ENCODE data around the gene CHRDL2.

CHRDL2 gene

GRCh38 chr11:74710281-74710938 lies 20.8 kb downstream of the CHRDL2 start:
- DNase-seq (ENCODE audit: low read depth in 2 of 2), result no peak

GRCh38 chr11:74709175-74709574 lies 22.1 kb downstream of the CHRDL2 start:
- no peak for DNase-seq (ENCODE audit: low read depth in 2 of 2)

GRCh38 chr11:74707602-74708510 lies 23.4 kb downstream of the CHRDL2 start:
- no peak for DNase-seq (ENCODE audit: low read depth in 2 of 2)

- no peak for DNase-seq (ENCODE audit: low read depth in 2 of 2)
Measured at GRCh38 chr11:74707182-74707581, 24.0 kb downstream of the CHRDL2 start.

GRCh38 chr11:74703211-74703610 lies 28.0 kb downstream of the CHRDL2 start:
- DNase-seq (ENCODE audit: low read depth in 2 of 2), result no peak

- DNase-seq (ENCODE audit: low read depth in 2 of 2), result peak in 1 of 2 experiments; percentile 47
Measured at GRCh38 chr11:74702383-74703007, 28.7 kb downstream of the CHRDL2 start.

- DNase-seq (ENCODE audit: low read depth in 2 of 2), result no peak
Measured at GRCh38 chr11:74701351-74701750, 29.9 kb downstream of the CHRDL2 start.

GRCh38 chr11:74699615-74700396 lies 31.4 kb downstream of the CHRDL2 start:
- DNase-seq (ENCODE audit: low read depth in 2 of 2), result no peak

GRCh38 chr11:74697722-74698121 lies 33.5 kb downstream of the CHRDL2 start:
- DNase-seq (ENCODE audit: low read depth in 2 of 2), result no peak

- DNase-seq (ENCODE audit: low read depth in 2 of 2), result peak; percentile 77 to 81
Measured at GRCh38 chr11:74696939-74697675, 34.1 kb downstream of the CHRDL2 start.

GRCh38 chr11:74696500-74696899 lies 34.7 kb downstream of the CHRDL2 start:
- DNase-seq (ENCODE audit: low read depth in 2 of 2), result no peak

- no peak for DNase-seq (ENCODE audit: low read depth in 2 of 2)
Measured at GRCh38 chr11:74695705-74696280, 35.4 kb downstream of the CHRDL2 start.

GRCh38 chr11:74694136-74694930 lies 36.9 kb downstream of the CHRDL2 start:
- no peak for DNase-seq (ENCODE audit: low read depth in 2 of 2)

- no peak for DNase-seq (ENCODE audit: low read depth in 2 of 2)
Measured at GRCh38 chr11:74693531-74693930, 37.7 kb downstream of the CHRDL2 start.

- DNase-seq (ENCODE audit: low read depth in 2 of 2), result no peak
Measured at GRCh38 chr11:74691755-74692154, 39.5 kb downstream of the CHRDL2 start.

GRCh38 chr11:74689666-74690065 lies 41.6 kb downstream of the CHRDL2 start:
- no peak for DNase-seq (ENCODE audit: low read depth in 2 of 2)

- DNase-seq (ENCODE audit: low read depth in 2 of 2), result no peak
Measured at GRCh38 chr11:74687237-74688023, 43.8 kb downstream of the CHRDL2 start.

GRCh38 chr11:74686792-74687191 lies 44.4 kb downstream of the CHRDL2 start:
- no peak for DNase-seq (ENCODE audit: low read depth in 2 of 2)

GRCh38 chr11:74685905-74686304 lies 45.3 kb downstream of the CHRDL2 start:
- no peak for DNase-seq (ENCODE audit: low read depth in 2 of 2)

All from fibroblast of skin of left quadriceps (primary cell).